Bronchial epithelial cell (primary cell): Measurements from ENCODE around the gene MYO1D. TPM values are rescaled to one million over a fixed set of nuclear protein-coding genes. Genes with fewer than 3 reads are reported as not detected.

Experiments used
- DNase-seq: peaks from one replicate; pipeline ENCODE4 v3.0.0-alpha.2; 2010; ENCODE audit warnings: low read depth
- FAIRE-seq: peaks from 2 replicates; lab custom pipeline; 2011; peaks lifted over from hg19 to GRCh38; lab: Jason Lieb, UNC
- H3K27me3 ChIP-seq: 2 replicates; pipeline ENCODE4 v1.5.1; 2011; ENCODE audit warnings: low read length; ENCODE audit not compliant: control insufficient read depth, insufficient read depth
- H3K36me3 ChIP-seq: 2 replicates; pipeline ENCODE4 v1.5.1; 2011; ENCODE audit warnings: low read length; ENCODE audit not compliant: control insufficient read depth, insufficient read depth
- H3K4me3 ChIP-seq: 2 replicates; pipeline ENCODE4 v1.5.1; 2011; ENCODE audit warnings: mild to moderate bottlenecking, low read depth, low read length, control low read depth
- CTCF ChIP-seq: IDR thresholded peaks from 2 replicates; pipeline ENCODE4 v1.5.1; 2011; ENCODE audit warnings: mild to moderate bottlenecking, moderate library complexity, low read length, control low read depth, inconsistent platforms; ENCODE audit not compliant: insufficient read depth, severe bottlenecking
- total RNA-seq: library from RNA; depleted of rRNA; stranded (reverse); fragments of >200 nt; gene quantifications from 2 replicates; pipeline ENCODE4 v1.2.1, GENCODE V29; 2014

MYO1D gene
- total RNA-seq, 1 donor from 2014 or later, result 35.8 TPM

GRCh38 chr17:32497431-32498205 lies 379.3 kb downstream of the MYO1D start:
- DNase-seq, result peak; percentile 10
- no peaks in the 10 kb centered on the region for H3K27me3 ChIP-seq
- no peak for TF ChIP-seq CTCF
- no peak overlapping the region for H3K4me3 ChIP-seq
- H3K36me3 ChIP-seq, result no peaks in the 10 kb centered on the region
- FAIRE-seq, result no peak

- Histone ChIP-seq H3K27me3 (no peaks in the 10 kb centered on the region), H3K4me3 (no peak overlapping the region), H3K36me3 (no peaks in the 10 kb centered on the region)
- DNase-seq (peak; percentile 88), FAIRE-seq (no peak)
- no peak for TF ChIP-seq CTCF
These were observed 380.4 kb downstream of the MYO1D start for GRCh38 chr17:32496395-32497073.

DNA sequence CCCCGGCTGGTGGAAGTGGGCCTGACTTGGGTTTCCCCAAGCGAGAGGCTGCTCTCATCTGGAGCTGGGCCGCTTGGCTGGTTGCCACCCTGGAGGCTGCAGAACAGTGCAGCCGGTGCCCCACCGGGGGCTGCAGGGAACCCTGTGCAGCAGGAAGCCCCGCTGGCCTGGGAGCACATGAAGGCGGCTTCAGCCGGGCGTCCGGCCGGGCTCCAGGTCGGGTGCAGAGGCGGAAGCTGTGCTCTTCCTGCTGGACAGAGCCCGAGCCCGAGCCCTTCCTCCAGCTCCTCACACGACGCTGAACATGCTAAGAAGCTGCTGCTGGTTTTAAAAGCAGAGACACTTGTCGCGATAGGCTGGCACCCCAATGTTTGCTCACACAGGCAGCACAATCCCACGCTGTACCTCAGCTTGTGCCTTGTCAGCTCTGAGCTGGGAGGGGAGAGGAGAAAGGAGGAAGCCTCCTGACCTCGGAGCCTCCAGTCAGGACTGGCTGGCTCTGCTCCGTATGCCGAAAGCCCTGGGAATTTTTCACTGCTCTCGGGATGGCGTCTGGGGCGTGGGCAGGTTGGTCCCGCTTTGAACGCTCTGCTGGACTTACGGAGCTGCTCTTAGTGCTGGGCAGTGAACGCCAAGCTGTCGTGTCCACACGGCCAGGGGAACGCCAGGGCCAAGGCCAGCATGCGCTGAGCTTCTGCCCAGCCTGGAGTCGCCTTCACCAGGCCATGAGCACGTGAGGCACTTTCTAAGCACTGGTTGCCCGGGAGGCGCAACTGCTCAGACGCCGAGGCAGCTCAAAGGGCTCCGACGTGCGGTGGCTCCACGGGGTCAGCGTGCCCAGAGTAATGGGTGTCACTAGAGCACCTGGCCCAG lies 381.3 kb downstream of the MYO1D start:
- no peaks in the 10 kb centered on the region for H3K27me3 ChIP-seq
- H3K4me3 ChIP-seq, result no peak overlapping the region
- no peaks in the 10 kb centered on the region for H3K36me3 ChIP-seq
- no peak for TF ChIP-seq CTCF
- FAIRE-seq, result no peak
- DNase-seq, result no peak

GRCh38 chr17:32494621-32495358 lies 382.1 kb downstream of the MYO1D start:
- Histone ChIP-seq H3K36me3 (peaks cover 4% of the 10 kb centered on the region), H3K27me3 (no peaks in the 10 kb centered on the region), H3K4me3 (no peak overlapping the region)
- FAIRE-seq (no peak), DNase-seq (no peak)
- no peak for TF ChIP-seq CTCF

- no peak overlapping the region for H3K4me3 ChIP-seq
- no peak for FAIRE-seq
- H3K27me3 ChIP-seq, result no peaks in the 10 kb centered on the region
- TF ChIP-seq CTCF, result no peak
- peaks cover 6% of the 10 kb centered on the region for H3K36me3 ChIP-seq
- no peak for DNase-seq
These were observed 382.9 kb downstream of the MYO1D start for GRCh38 chr17:32493976-32494513.
